ENCODE data around the gene TRIO. TPM values are rescaled to one million over a fixed set of nuclear protein-coding genes. Genes with fewer than 3 reads are reported as not detected.
A peak's percentile ranks its signal among the peaks of the same experiment; 100 is the strongest.

Gene TRIO
- polyA plus RNA-seq, 1 donor (not counting 4 experiments of a cell fraction or from before 2014, with no cell fraction given): 57.2 TPM

- DNase-seq (ENCODE audit: low read depth, low spot score) (no peak), FAIRE-seq (no peak)
- no peaks in the 10 kb centered on the region for H3K27me3 ChIP-seq (ENCODE audit: control insufficient read depth, extremely low read depth, insufficient read depth, low read length)
- no peak overlapping the region for H3K9ac ChIP-seq (ENCODE audit: control insufficient read depth, extremely low read depth, insufficient read depth, low read length)
- no peak for TF ChIP-seq CTCF (optimal IDR thresholded peaks at IDR 0.05 in 1 of 3, IDR thresholded peaks at IDR 0.05 in 1 of 3, conservative IDR thresholded peaks at IDR 0.05 in 1 of 3; ENCODE audit: extremely low read depth in 1 of 3, insufficient read depth in 2 of 3, low read length in 3 of 3)
- TF ChIP-seq EZH2 (IDR thresholded peaks at IDR 0.05; ENCODE audit: low read length): no peak
- peaks cover 84% of the 10 kb centered on the region for H3K79me2 ChIP-seq (ENCODE audit: control insufficient read depth, insufficient read depth, low read length)
- peaks cover 3% of the 10 kb centered on the region for H3K9me1 ChIP-seq (ENCODE audit: control insufficient read depth, extremely low read depth, insufficient read depth, low read length)
- H2AFZ ChIP-seq (ENCODE audit: control insufficient read depth, low read length): no peak overlapping the region
- dilution Hi-C loops (cut with MboI; ENCODE audit: extremely low pct_ligation_motif_present, low sequenced_read_pairs): no loop called here
- peaks cover under 1% of the 10 kb centered on the region for H3K9me3 ChIP-seq (ENCODE audit: control insufficient read depth, low read depth, low read length)
- H4K20me1 ChIP-seq (ENCODE audit: control insufficient read depth, extremely low read depth, insufficient read depth, low read length): no peaks in the 10 kb centered on the region
- no peaks in the 10 kb centered on the region for H3K36me3 ChIP-seq (ENCODE audit: control insufficient read depth in 2 of 2, extremely low read depth in 1 of 2, insufficient read depth in 2 of 2, low read length in 2 of 2)
- peaks cover 50% of the 10 kb centered on the region for H3K4me1 ChIP-seq (ENCODE audit: control insufficient read depth, extremely low read depth, insufficient read depth, low read length)
- no peak overlapping the region for H3K27ac ChIP-seq (ENCODE audit: control insufficient read depth, insufficient read depth, low read length)
- no peak overlapping the region for H3K4me3 ChIP-seq (ENCODE audit: control insufficient read depth in 2 of 3, extremely low read depth in 1 of 3, insufficient read depth in 2 of 3, low read depth in 1 of 3, low read length in 3 of 3)
- peak overlapping the region; percentile 14 for H3K4me2 ChIP-seq (ENCODE audit: control insufficient read depth, extremely low read depth, insufficient read depth, low read depth, low read length)
These were observed 118.9 kb downstream of the TRIO start for GRCh38 chr5:14261856-14262611.

GRCh38 chr5:14263113-14263512 is 120.0 kb downstream of the TRIO start:
- Histone ChIP-seq H3K9me1 (ENCODE audit: control insufficient read depth, extremely low read depth, insufficient read depth, low read length) (no peaks in the 10 kb centered on the region), H3K79me2 (ENCODE audit: control insufficient read depth, insufficient read depth, low read length) (peaks cover 84% of the 10 kb centered on the region), H3K9me3 (ENCODE audit: control insufficient read depth, low read depth, low read length) (no peaks in the 10 kb centered on the region), H3K27ac (ENCODE audit: control insufficient read depth, insufficient read depth, low read length) (peak overlapping the region; percentile 72), H3K9ac (ENCODE audit: control insufficient read depth, extremely low read depth, insufficient read depth, low read length) (peak overlapping the region; percentile 45), H3K4me2 (ENCODE audit: control insufficient read depth, extremely low read depth, insufficient read depth, low read depth, low read length) (peak overlapping the region; percentile 88), H3K27me3 (ENCODE audit: control insufficient read depth, extremely low read depth, insufficient read depth, low read length) (no peaks in the 10 kb centered on the region), H2AFZ (ENCODE audit: control insufficient read depth, low read length) (no peak overlapping the region), H4K20me1 (ENCODE audit: control insufficient read depth, extremely low read depth, insufficient read depth, low read length) (no peaks in the 10 kb centered on the region), H3K36me3 (ENCODE audit: control insufficient read depth in 2 of 2, extremely low read depth in 1 of 2, insufficient read depth in 2 of 2, low read length in 2 of 2) (no peaks in the 10 kb centered on the region), H3K4me3 (ENCODE audit: control insufficient read depth in 2 of 3, extremely low read depth in 1 of 3, insufficient read depth in 2 of 3, low read depth in 1 of 3, low read length in 3 of 3) (no peak overlapping the region), H3K4me1 (ENCODE audit: control insufficient read depth, extremely low read depth, insufficient read depth, low read length) (peaks cover 56% of the 10 kb centered on the region)
- no peak for DNase-seq (ENCODE audit: low read depth, low spot score)
- no peak for FAIRE-seq
- TF ChIP-seq EZH2 (IDR thresholded peaks at IDR 0.05; ENCODE audit: low read length) (no peak), CTCF (optimal IDR thresholded peaks at IDR 0.05 in 1 of 3, IDR thresholded peaks at IDR 0.05 in 1 of 3, conservative IDR thresholded peaks at IDR 0.05 in 1 of 3; ENCODE audit: extremely low read depth in 1 of 3, insufficient read depth in 2 of 3, low read length in 3 of 3) (no peak)
- dilution Hi-C loops (cut with MboI; ENCODE audit: extremely low pct_ligation_motif_present, low sequenced_read_pairs): no loop called here

All from keratinocyte (primary cell).